ENCODE results near the gene CLDN6. TPM values are rescaled to one million over a fixed set of nuclear protein-coding genes. Genes with fewer than 3 reads are reported as not detected.

Gene CLDN6
- total RNA-seq, 1 donor from 2014 or later: 319 TPM

DNA sequence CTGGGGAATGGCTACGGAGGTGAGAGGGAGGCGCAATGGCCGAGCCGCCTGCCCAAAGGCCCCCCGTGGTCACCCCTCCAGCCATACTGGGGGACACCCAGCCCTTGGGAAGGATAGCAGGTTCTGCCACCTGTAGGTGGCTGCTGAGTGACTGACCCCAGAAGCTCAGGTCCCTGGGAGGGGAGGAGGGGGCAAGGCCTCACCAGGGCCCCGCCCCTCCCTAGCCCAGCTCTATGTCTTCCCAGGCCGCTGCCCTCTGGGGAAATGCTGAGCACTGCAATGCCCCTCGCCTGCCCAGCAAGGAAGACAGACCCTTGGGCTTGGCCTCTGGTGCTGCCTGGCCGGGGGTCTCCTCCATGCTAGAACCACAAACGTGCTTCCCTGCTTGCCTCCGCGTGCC is 16.7 kb downstream of the CLDN6 start:
- no peak for DNase-seq (ENCODE audit: low read depth)
- H3K36me3 ChIP-seq (ENCODE audit: control insufficient read depth, insufficient read depth, low read length): no peaks in the 10 kb centered on the region
- peaks cover 8% of the 10 kb centered on the region for H3K27me3 ChIP-seq (ENCODE audit: control insufficient read depth, insufficient read depth, low read length)
- H3K4me3 ChIP-seq (ENCODE audit: low read depth, low read length): no peak overlapping the region
- TF ChIP-seq, protein P1, sequence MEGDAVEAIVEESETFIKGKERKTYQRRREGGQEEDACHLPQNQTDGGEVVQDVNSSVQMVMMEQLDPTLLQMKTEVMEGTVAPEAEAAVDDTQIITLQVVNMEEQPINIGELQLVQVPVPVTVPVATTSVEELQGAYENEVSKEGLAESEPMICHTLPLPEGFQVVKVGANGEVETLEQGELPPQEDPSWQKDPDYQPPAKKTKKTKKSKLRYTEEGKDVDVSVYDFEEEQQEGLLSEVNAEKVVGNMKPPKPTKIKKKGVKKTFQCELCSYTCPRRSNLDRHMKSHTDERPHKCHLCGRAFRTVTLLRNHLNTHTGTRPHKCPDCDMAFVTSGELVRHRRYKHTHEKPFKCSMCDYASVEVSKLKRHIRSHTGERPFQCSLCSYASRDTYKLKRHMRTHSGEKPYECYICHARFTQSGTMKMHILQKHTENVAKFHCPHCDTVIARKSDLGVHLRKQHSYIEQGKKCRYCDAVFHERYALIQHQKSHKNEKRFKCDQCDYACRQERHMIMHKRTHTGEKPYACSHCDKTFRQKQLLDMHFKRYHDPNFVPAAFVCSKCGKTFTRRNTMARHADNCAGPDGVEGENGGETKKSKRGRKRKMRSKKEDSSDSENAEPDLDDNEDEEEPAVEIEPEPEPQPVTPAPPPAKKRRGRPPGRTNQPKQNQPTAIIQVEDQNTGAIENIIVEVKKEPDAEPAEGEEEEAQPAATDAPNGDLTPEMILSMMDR (IDR thresholded peaks at IDR 0.05; ENCODE audit: insufficient read depth, low read length, poor library complexity, severe bottlenecking): no peak

DNA sequence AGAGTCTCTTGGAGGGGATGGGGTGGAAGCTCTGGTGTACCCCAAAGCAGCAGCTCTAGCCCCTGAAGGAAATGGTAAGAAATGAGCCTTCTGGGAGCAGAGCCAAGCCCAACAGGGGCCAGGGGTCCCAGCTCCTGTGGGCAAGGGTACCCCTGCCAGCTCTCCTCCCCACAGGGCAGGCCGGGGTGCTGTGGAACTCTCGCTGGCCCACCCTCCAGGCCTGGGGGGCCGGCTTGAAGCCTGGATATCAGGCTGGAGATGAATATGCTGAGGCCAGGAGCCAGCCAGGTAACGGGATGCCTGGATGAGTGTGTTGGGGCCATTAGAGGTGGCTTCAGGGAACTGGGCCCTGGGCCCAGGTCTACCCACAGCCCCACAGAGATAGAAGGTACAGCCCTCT is 17.4 kb downstream of the CLDN6 start:
- TF ChIP-seq, protein P1 (IDR thresholded peaks at IDR 0.05; ENCODE audit: insufficient read depth, low read length, poor library complexity, severe bottlenecking): no peak
- Histone ChIP-seq H3K27me3 (ENCODE audit: control insufficient read depth, insufficient read depth, low read length) (peaks cover 8% of the 10 kb centered on the region), H3K36me3 (ENCODE audit: control insufficient read depth, insufficient read depth, low read length) (no peaks in the 10 kb centered on the region)

DNA sequence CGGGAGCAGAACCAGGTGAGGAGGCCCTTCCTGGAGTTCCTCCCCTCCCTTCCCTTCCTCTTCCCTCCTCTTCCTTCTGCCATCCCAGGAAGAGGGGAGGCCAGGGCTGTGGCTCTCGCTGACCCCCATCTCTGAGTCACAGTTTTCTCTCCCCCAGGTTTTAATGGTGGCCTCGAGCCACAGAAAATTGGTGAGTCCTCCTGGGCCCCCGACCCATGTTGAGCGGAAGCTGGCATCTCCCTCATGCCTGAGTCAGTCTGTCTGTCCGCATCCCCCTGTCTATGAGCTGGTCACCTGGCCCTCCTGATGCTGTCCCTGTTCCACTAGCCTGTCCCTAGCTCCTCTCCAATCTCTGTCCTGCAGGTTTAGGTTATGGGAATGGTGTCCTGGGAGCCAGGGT is 18.1 kb downstream of the CLDN6 start:
- no peak for DNase-seq (ENCODE audit: low read depth)
- Histone ChIP-seq H3K36me3 (ENCODE audit: control insufficient read depth, insufficient read depth, low read length) (no peaks in the 10 kb centered on the region), H3K4me3 (ENCODE audit: low read depth, low read length) (no peak overlapping the region), H3K27me3 (ENCODE audit: control insufficient read depth, insufficient read depth, low read length) (peaks cover 6% of the 10 kb centered on the region)
- TF ChIP-seq, protein P1 (IDR thresholded peaks at IDR 0.05; ENCODE audit: insufficient read depth, low read length, poor library complexity, severe bottlenecking): no peak

More for the DNA sequence above, 17.4 kb downstream of the CLDN6 start:
- no peak overlapping the region for H3K4me3 ChIP-seq (ENCODE audit: low read depth, low read length)
- no peak for DNase-seq (ENCODE audit: low read depth)

DNA sequence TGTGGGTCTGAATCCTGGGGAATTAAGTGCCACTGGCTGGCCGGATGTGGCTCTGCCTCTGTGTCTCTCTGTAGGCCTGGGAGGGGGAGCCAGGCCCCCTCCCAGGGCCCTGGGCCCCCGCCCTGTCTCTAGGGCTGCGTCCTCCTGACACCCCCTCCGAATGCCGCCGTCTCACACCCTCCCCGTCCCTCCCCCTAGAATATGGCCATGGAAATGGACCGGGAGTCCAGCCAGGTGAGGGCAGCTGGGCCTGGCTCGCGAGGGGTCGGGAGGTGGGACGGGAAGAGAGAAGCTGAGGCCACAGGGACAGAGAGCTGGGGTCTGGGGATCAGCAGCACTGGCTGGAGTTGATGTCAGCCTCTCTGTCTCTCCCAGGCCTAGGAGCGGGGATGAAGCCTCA is 21.7 kb downstream of the CLDN6 start:
- no peak overlapping the region for H3K4me3 ChIP-seq (ENCODE audit: low read depth, low read length)
- H3K36me3 ChIP-seq (ENCODE audit: control insufficient read depth, insufficient read depth, low read length): no peaks in the 10 kb centered on the region
- DNase-seq (ENCODE audit: low read depth): no peak
- peaks cover 4% of the 10 kb centered on the region for H3K27me3 ChIP-seq (ENCODE audit: control insufficient read depth, insufficient read depth, low read length)
- TF ChIP-seq, protein P1 (IDR thresholded peaks at IDR 0.05; ENCODE audit: insufficient read depth, low read length, poor library complexity, severe bottlenecking): no peak

DNA sequence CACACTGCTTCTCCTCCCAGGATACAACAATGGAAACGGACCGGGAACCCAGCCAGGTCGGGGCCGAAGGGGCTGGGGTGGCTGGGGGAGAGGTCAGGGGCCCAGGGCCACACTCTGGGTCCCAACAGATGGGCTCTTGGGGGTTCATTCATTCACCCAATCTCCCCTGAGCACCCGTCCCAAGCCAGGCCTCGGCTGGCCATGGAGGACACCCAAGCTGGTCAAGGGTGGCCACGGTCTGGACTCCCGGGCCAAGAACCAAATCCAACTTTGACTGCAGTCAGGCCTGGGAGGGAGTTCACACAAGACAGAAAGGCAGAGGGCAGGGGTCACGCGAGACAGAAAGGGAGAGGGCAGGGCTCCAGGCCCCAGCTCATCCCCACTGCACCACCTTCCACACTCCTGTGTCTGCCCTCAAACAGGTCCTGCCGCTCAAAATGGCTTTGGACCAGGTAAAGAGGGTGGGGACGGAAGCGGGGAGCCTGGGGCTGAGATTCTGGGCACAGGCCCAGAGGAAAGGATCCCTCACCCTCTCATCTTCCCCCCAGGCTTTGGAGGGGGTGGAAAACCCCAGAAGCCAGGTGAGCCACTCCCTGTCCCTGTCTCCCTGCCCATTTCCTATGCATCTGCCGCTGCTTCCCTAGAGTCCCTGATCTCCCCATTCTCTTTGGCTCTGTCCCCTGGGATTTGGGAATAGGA is 25.5 kb downstream of the CLDN6 start:
- Histone ChIP-seq H3K27me3 (ENCODE audit: control insufficient read depth, insufficient read depth, low read length) (peaks cover 21% of the 10 kb centered on the region), H3K36me3 (ENCODE audit: control insufficient read depth, insufficient read depth, low read length) (no peaks in the 10 kb centered on the region), H3K4me3 (ENCODE audit: low read depth, low read length) (no peak overlapping the region)
- no peak for DNase-seq (ENCODE audit: low read depth)
- TF ChIP-seq, protein P1 (IDR thresholded peaks at IDR 0.05; ENCODE audit: insufficient read depth, low read length, poor library complexity, severe bottlenecking): no peak

All from kidney epithelial cell (primary cell).